ENCODE results near the gene ATXN7. TPM values are rescaled to one million over a fixed set of nuclear protein-coding genes. Genes with fewer than 3 reads are reported as not detected.

The ATXN7 gene
- total RNA-seq, 2 experiments from 2014 or later: 27.1 to 58.3 TPM

GRCh38 chr3:64027658-64028057, 164.0 kb downstream of the ATXN7 start:
- ATAC-seq (no peak), DNase-seq (no peak)
- H3K27me3 Mint-ChIP-seq: peaks cover 11% of the 10 kb centered on the region
- intact Hi-C loops (cut with DNase I, micrococcal nuclease): no loop called here
- ChIA-PET POLR2A (no interaction called here), CTCF (interaction anchor here (0.6 to 1.2 kb wide), 3 partner anchors 22 to 457 kb away, joined by 3 to 5 read pairs (median 3); no protein-coding TSS in a partner anchor)
- H3K9me3 Mint-ChIP-seq (ENCODE audit: low read depth): no peaks in the 10 kb centered on the region
- H3K27ac Mint-ChIP-seq: no peak overlapping the region
- peaks cover 4% of the 10 kb centered on the region for H3K36me3 Mint-ChIP-seq (ENCODE audit: low read depth)
- no peak overlapping the region for H3K4me3 Mint-ChIP-seq
- H3K4me1 Mint-ChIP-seq: peaks cover 13% of the 10 kb centered on the region

- ATAC-seq (no peak), DNase-seq (no peak)
- Mint-ChIP-seq H3K36me3 (ENCODE audit: low read depth) (peaks cover 3% of the 10 kb centered on the region), H3K4me1 (peaks cover 9% of the 10 kb centered on the region), H3K9me3 (ENCODE audit: low read depth) (no peaks in the 10 kb centered on the region), H3K27me3 (peaks cover 11% of the 10 kb centered on the region), H3K4me3 (no peak overlapping the region), H3K27ac (no peak overlapping the region)
- CTCF ChIA-PET: interaction anchor here (3.9 kb wide), 1 partner anchor 456 kb away, joined by 28 read pairs; no protein-coding TSS in a partner anchor
- intact Hi-C loops (cut with DNase I, micrococcal nuclease): no loop called here
- POLR2A ChIA-PET: no interaction called here
Observed at GRCh38 chr3:64028754-64029153, 165.1 kb downstream of the ATXN7 start.

GRCh38 chr3:64029287-64029686, 165.6 kb downstream of the ATXN7 start:
- H3K4me1 Mint-ChIP-seq: peaks cover 6% of the 10 kb centered on the region
- no peaks in the 10 kb centered on the region for H3K36me3 Mint-ChIP-seq (ENCODE audit: low read depth)
- ChIA-PET CTCF (interaction anchor here (0.8 to 3.9 kb wide), 3 partner anchors 10 to 456 kb away, joined by 3 to 28 read pairs (median 9); no protein-coding TSS in a partner anchor), POLR2A (no interaction called here)
- peaks cover 3% of the 10 kb centered on the region for H3K9me3 Mint-ChIP-seq (ENCODE audit: low read depth)
- DNase-seq (no peak), ATAC-seq (no peak)
- no peak overlapping the region for H3K27ac Mint-ChIP-seq
- intact Hi-C loops (cut with DNase I, micrococcal nuclease): no loop called here
- H3K27me3 Mint-ChIP-seq: peaks cover 14% of the 10 kb centered on the region
- no peak overlapping the region for H3K4me3 Mint-ChIP-seq

GRCh38 chr3:64030741-64031140, 167.1 kb downstream of the ATXN7 start:
- Mint-ChIP-seq H3K4me1 (peaks cover 6% of the 10 kb centered on the region), H3K4me3 (peak overlapping the region; percentile 60), H3K36me3 (ENCODE audit: low read depth) (no peaks in the 10 kb centered on the region), H3K27me3 (peaks cover 18% of the 10 kb centered on the region), H3K27ac (peak overlapping the region; percentile 84), H3K9me3 (ENCODE audit: low read depth) (peaks cover 5% of the 10 kb centered on the region)
- ChIA-PET CTCF (interaction anchor here (0.6 to 3.9 kb wide), 12 partner anchors 9 to 454 kb away, joined by 3 to 28 read pairs (median 3); no protein-coding TSS in a partner anchor), POLR2A (no interaction called here)
- ATAC-seq: peak; percentile 97
- peak; percentile 88 for DNase-seq
- intact Hi-C loops (cut with DNase I, micrococcal nuclease): loop anchor here (1.0 to 5.0 kb wide), 4 partner anchors 369 to 454 kb away; no protein-coding TSS in a partner anchor

- H3K4me3 Mint-ChIP-seq: no peak overlapping the region
- no peak for DNase-seq
- ATAC-seq: no peak
- intact Hi-C loops (cut with DNase I, micrococcal nuclease): loop anchor here in 1 of 2 experiments (5.0 kb wide), 1 partner anchor 430 kb away; no protein-coding TSS in a partner anchor
- H3K9me3 Mint-ChIP-seq (ENCODE audit: low read depth): peaks cover 5% of the 10 kb centered on the region
- peaks cover 6% of the 10 kb centered on the region for H3K4me1 Mint-ChIP-seq
- H3K27ac Mint-ChIP-seq: no peak overlapping the region
- ChIA-PET CTCF (interaction anchor here (0.6 to 3.9 kb wide), 11 partner anchors 12 to 453 kb away, joined by 3 to 28 read pairs (median 4); no protein-coding TSS in a partner anchor), POLR2A (no interaction called here)
- no peaks in the 10 kb centered on the region for H3K36me3 Mint-ChIP-seq (ENCODE audit: low read depth)
- H3K27me3 Mint-ChIP-seq: peaks cover 21% of the 10 kb centered on the region
Observed at GRCh38 chr3:64031540-64032508, 168.2 kb downstream of the ATXN7 start.

- Mint-ChIP-seq H3K4me1 (peaks cover 6% of the 10 kb centered on the region), H3K27me3 (peaks cover 20% of the 10 kb centered on the region), H3K36me3 (ENCODE audit: low read depth) (no peaks in the 10 kb centered on the region), H3K4me3 (no peak overlapping the region), H3K27ac (no peak overlapping the region), H3K9me3 (ENCODE audit: low read depth) (peaks cover 5% of the 10 kb centered on the region)
- intact Hi-C loops (cut with DNase I, micrococcal nuclease): loop anchor here in 1 of 2 experiments (5.0 kb wide), 1 partner anchor 429 kb away; no protein-coding TSS in a partner anchor
- ChIA-PET POLR2A (no interaction called here), CTCF (interaction anchor here (1.7 kb wide), 1 partner anchor 452 kb away, joined by 6 read pairs; no protein-coding TSS in a partner anchor)
- DNase-seq (no peak), ATAC-seq (no peak)
Observed at GRCh38 chr3:64033069-64033468, 169.4 kb downstream of the ATXN7 start.

- CTCF ChIA-PET: no interaction called here
- Mint-ChIP-seq H3K27ac (no peak overlapping the region), H3K36me3 (ENCODE audit: low read depth) (no peaks in the 10 kb centered on the region), H3K27me3 (peaks cover 15% of the 10 kb centered on the region), H3K9me3 (ENCODE audit: low read depth) (peaks cover 5% of the 10 kb centered on the region), H3K4me3 (no peak overlapping the region), H3K4me1 (no peaks in the 10 kb centered on the region)
- no peak for ATAC-seq
- intact Hi-C loops (cut with DNase I, micrococcal nuclease): no loop called here
- POLR2A ChIA-PET: no interaction called here
- no peak for DNase-seq
Observed at GRCh38 chr3:64037084-64037483, 173.4 kb downstream of the ATXN7 start.

- no peak overlapping the region for H3K27ac Mint-ChIP-seq
- no peak for ATAC-seq
- peaks cover 19% of the 10 kb centered on the region for H3K27me3 Mint-ChIP-seq
- peaks cover 5% of the 10 kb centered on the region for H3K9me3 Mint-ChIP-seq (ENCODE audit: low read depth)
- H3K4me3 Mint-ChIP-seq: no peak overlapping the region
- intact Hi-C loops (cut with DNase I, micrococcal nuclease): no loop called here
- ChIA-PET POLR2A (no interaction called here), CTCF (interaction anchor here (2.3 kb wide), 1 partner anchor 8 kb away, joined by 9 read pairs; no protein-coding TSS in a partner anchor)
- H3K4me1 Mint-ChIP-seq: no peaks in the 10 kb centered on the region
- no peak for DNase-seq
- no peaks in the 10 kb centered on the region for H3K36me3 Mint-ChIP-seq (ENCODE audit: low read depth)
Observed at GRCh38 chr3:64038253-64038767, 174.6 kb downstream of the ATXN7 start.

- H3K27me3 Mint-ChIP-seq: peaks cover 21% of the 10 kb centered on the region
- H3K36me3 Mint-ChIP-seq (ENCODE audit: low read depth): no peaks in the 10 kb centered on the region
- H3K4me3 Mint-ChIP-seq: no peak overlapping the region
- H3K4me1 Mint-ChIP-seq: no peaks in the 10 kb centered on the region
- H3K27ac Mint-ChIP-seq: no peak overlapping the region
- CTCF ChIA-PET: interaction anchor here (1.1 to 2.3 kb wide), 2 partner anchors 9 to 15 kb away, joined by 6 to 9 read pairs; no protein-coding TSS in a partner anchor
- H3K9me3 Mint-ChIP-seq (ENCODE audit: low read depth): peaks cover 1% of the 10 kb centered on the region
- POLR2A ChIA-PET: no interaction called here
- DNase-seq (no peak), ATAC-seq (no peak)
- intact Hi-C loops (cut with DNase I, micrococcal nuclease): no loop called here
Observed at GRCh38 chr3:64039332-64039731, 175.7 kb downstream of the ATXN7 start.

GRCh38 chr3:64039981-64040733, 176.5 kb downstream of the ATXN7 start:
- intact Hi-C loops (cut with DNase I, micrococcal nuclease): no loop called here
- H3K4me1 Mint-ChIP-seq: no peaks in the 10 kb centered on the region
- H3K9me3 Mint-ChIP-seq (ENCODE audit: low read depth): no peaks in the 10 kb centered on the region
- POLR2A ChIA-PET: no interaction called here
- H3K4me3 Mint-ChIP-seq: no peak overlapping the region
- H3K27ac Mint-ChIP-seq: no peak overlapping the region
- ATAC-seq (no peak), DNase-seq (no peak)
- no peaks in the 10 kb centered on the region for H3K36me3 Mint-ChIP-seq (ENCODE audit: low read depth)
- CTCF ChIA-PET: interaction anchor here (1.1 to 2.3 kb wide), 2 partner anchors 10 to 15 kb away, joined by 6 to 9 read pairs; no protein-coding TSS in a partner anchor
- peaks cover 22% of the 10 kb centered on the region for H3K27me3 Mint-ChIP-seq

GRCh38 chr3:64042952-64043351, 179.3 kb downstream of the ATXN7 start:
- CTCF ChIA-PET: interaction anchor here (0.6 to 0.7 kb wide), 2 partner anchors 13 to 41 kb away, joined by 3 read pairs; no protein-coding TSS in a partner anchor
- ATAC-seq (no peak), DNase-seq (no peak)
- H3K4me1 Mint-ChIP-seq: no peaks in the 10 kb centered on the region
- H3K27ac Mint-ChIP-seq: no peak overlapping the region
- POLR2A ChIA-PET: no interaction called here
- no peaks in the 10 kb centered on the region for H3K36me3 Mint-ChIP-seq (ENCODE audit: low read depth)
- no peak overlapping the region for H3K4me3 Mint-ChIP-seq
- intact Hi-C loops (cut with DNase I, micrococcal nuclease): no loop called here
- no peaks in the 10 kb centered on the region for H3K9me3 Mint-ChIP-seq (ENCODE audit: low read depth)
- peaks cover 32% of the 10 kb centered on the region for H3K27me3 Mint-ChIP-seq
